Measurements from ENCODE around the gene SPRED1. TPM values are rescaled to one million over a fixed set of nuclear protein-coding genes. Genes with fewer than 3 reads are reported as not detected.

Gene SPRED1
- total and polyA plus RNA-seq, 10 of the 15 experiments (the other 5 are each of a cell fraction or from before 2014, with no cell fraction given) = 0.08 to 2.6 (median 0.22) TPM

GRCh38 chr15:38299216-38299615 lies 46.6 kb downstream of the SPRED1 start:
- no peaks in the 10 kb centered on the region for H3K79me2 ChIP-seq (ENCODE audit: control insufficient read depth, insufficient read depth, low read length)
- in situ Hi-C loops (cut with MboI) (no loop called here), intact Hi-C loops (cut with micrococcal nuclease; ENCODE audit: unreplicated experiment) (no loop called here)
- no peak for DNase-seq (ENCODE audit: low read depth, low spot score)
- SMC1A ChIA-PET (ENCODE audit: uncharacterized antibody, unreplicated experiment) = interaction anchor here (1.2 to 1.8 kb wide), 5 partner anchors 15 to 219 kb away, joined by 3 to 7 read pairs (median 3); no protein-coding TSS in a partner anchor
- CTCF ChIA-PET = interaction anchor here (0.6 to 1.2 kb wide), 2 partner anchors 262 to 877 kb away, joined by 3 to 5 read pairs; no protein-coding TSS in a partner anchor
- no peak for ATAC-seq
- no TSS peak for BruUV-seq (replicated peaks)
- no peaks in the 10 kb centered on the region for H3K9me3 ChIP-seq (replicated peaks; ENCODE audit: control insufficient read depth, insufficient read depth, low read length)
- POLR2A ChIA-PET = no interaction called here
- H2AFZ ChIP-seq (ENCODE audit: control insufficient read depth, low read depth, low read length) = no peak overlapping the region
- no peaks in the 10 kb centered on the region for H4K20me1 ChIP-seq (ENCODE audit: control insufficient read depth, insufficient read depth)
- no peak overlapping the region for H3K4me2 ChIP-seq (ENCODE audit: control insufficient read depth, insufficient read depth)
- H3K9ac ChIP-seq (ENCODE audit: control insufficient read depth, insufficient read depth, low read length) = no peak overlapping the region
- H3K36me3 ChIP-seq (ENCODE audit: control insufficient read depth in 2 of 2, insufficient read depth in 2 of 2, low read length in 1 of 2) = no peaks in the 10 kb centered on the region
- no peak overlapping the region for H3K4me3 ChIP-seq
- RAD21 ChIA-PET (ENCODE audit: unreplicated experiment) = interaction anchor here (0.6 kb wide), 1 partner anchor 25 kb away, joined by 3 read pairs; no protein-coding TSS in a partner anchor
- H3K27ac ChIP-seq (ENCODE audit: control insufficient read depth, insufficient read depth) = no peak overlapping the region
- no peak for FAIRE-seq
- H3K4me1 ChIP-seq (ENCODE audit: control insufficient read depth, insufficient read depth, low read length) = peaks cover 8% of the 10 kb centered on the region
- no peaks in the 10 kb centered on the region for H3K27me3 ChIP-seq (replicated peaks in 1 of 2; ENCODE audit: control insufficient read depth in 2 of 2, insufficient read depth in 2 of 2, low read length in 1 of 2)
- WGBS (ENCODE audit: insufficient coverage, insufficient replicate concordance, low lambda C conversion rate, missing lambda C conversion rate) = 60% methylated on average over 6 of the region's 6 CpGs
- no peak for TF ChIP-seq ZNF207 (IDR thresholded peaks at IDR 0.05; ENCODE audit: borderline replicate concordance)
- TF ChIP-seq PML (IDR thresholded peaks at IDR 0.05; ENCODE audit: low read length) = no peak
- TF ChIP-seq, protein P1, sequence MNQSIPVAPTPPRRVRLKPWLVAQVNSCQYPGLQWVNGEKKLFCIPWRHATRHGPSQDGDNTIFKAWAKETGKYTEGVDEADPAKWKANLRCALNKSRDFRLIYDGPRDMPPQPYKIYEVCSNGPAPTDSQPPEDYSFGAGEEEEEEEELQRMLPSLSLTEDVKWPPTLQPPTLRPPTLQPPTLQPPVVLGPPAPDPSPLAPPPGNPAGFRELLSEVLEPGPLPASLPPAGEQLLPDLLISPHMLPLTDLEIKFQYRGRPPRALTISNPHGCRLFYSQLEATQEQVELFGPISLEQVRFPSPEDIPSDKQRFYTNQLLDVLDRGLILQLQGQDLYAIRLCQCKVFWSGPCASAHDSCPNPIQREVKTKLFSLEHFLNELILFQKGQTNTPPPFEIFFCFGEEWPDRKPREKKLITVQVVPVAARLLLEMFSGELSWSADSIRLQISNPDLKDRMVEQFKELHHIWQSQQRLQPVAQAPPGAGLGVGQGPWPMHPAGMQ (IDR thresholded peaks at IDR 0.05; ENCODE audit: borderline replicate concordance) = no peak
- no peak for TF ChIP-seq SP1 (IDR thresholded peaks at IDR 0.05; ENCODE audit: low read depth, low read length)
- no peak for TF ChIP-seq CHD2 (IDR thresholded peaks at IDR 0.05; ENCODE audit: borderline replicate concordance, low read depth, low read length)
- no peak for TF ChIP-seq MEF2A (IDR thresholded peaks at IDR 0.05; ENCODE audit: insufficient read depth, low read depth, low read length)
- TF ChIP-seq E2F4 (IDR thresholded peaks at IDR 0.05; ENCODE audit: low read depth, low read length) = no peak
- no peak for TF ChIP-seq JUND (IDR thresholded peaks at IDR 0.05; ENCODE audit: low read depth, low read length)
- TF ChIP-seq IRF4 (IDR thresholded peaks at IDR 0.05; ENCODE audit: low read depth, low read length) = no peak
- TF ChIP-seq, protein P2, sequence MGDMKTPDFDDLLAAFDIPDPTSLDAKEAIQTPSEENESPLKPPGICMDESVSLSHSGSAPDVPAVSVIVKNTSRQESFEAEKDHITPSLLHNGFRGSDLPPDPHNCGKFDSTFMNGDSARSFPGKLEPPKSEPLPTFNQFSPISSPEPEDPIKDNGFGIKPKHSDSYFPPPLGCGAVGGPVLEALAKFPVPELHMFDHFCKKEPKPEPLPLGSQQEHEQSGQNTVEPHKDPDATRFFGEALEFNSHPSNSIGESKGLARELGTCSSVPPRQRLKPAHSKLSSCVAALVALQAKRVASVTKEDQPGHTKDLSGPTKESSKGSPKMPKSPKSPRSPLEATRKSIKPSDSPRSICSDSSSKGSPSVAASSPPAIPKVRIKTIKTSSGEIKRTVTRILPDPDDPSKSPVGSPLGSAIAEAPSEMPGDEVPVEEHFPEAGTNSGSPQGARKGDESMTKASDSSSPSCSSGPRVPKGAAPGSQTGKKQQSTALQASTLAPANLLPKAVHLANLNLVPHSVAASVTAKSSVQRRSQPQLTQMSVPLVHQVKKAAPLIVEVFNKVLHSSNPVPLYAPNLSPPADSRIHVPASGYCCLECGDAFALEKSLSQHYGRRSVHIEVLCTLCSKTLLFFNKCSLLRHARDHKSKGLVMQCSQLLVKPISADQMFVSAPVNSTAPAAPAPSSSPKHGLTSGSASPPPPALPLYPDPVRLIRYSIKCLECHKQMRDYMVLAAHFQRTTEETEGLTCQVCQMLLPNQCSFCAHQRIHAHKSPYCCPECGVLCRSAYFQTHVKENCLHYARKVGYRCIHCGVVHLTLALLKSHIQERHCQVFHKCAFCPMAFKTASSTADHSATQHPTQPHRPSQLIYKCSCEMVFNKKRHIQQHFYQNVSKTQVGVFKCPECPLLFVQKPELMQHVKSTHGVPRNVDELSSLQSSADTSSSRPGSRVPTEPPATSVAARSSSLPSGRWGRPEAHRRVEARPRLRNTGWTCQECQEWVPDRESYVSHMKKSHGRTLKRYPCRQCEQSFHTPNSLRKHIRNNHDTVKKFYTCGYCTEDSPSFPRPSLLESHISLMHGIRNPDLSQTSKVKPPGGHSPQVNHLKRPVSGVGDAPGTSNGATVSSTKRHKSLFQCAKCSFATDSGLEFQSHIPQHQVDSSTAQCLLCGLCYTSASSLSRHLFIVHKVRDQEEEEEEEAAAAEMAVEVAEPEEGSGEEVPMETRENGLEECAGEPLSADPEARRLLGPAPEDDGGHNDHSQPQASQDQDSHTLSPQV (IDR thresholded peaks at IDR 0.05) = no peak
